Activated CD4-positive, alpha-beta T cell treated with anti-CD3 and anti-CD28 coated beads, Interleukin-2, amount 50 U/mL, for 4 hours (primary cell): ENCODE measurements around the gene TMEM54.

ENCODE experiments used
- DNase-seq, 2 experiments: peaks; one replicate each; pipeline ENCODE4 v3.0.0-alpha.2; 2020

TMEM54 gene

DNA sequence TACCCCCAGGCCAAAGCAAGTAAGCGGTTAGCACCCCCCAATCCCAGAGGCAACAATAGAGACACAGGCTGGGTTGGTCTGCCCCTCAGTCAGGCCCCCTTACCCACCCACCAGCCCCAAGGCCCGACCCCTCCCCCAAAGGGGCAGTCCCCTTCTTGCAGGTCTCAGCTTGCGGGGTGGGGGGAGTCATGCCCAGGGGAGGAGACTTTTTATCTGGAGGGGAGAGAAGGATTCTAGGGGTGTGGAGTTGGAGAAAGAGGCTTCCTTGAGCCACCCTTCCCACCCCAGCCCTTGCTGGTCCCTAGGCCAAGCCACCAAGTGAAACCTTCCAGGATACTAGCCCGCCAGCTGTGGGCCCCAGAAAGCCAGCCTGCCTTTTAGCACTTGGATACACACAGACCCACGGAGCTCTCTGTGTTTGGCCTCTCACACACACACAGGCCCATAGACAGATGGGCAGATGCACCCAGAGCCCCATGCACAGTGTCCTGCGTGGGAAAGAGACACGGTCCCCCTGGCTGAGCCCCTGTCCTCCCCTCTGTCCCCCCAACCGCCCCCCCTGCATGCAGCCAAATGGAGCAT, 7.1 kb downstream of the TMEM54 start:
- DNase-seq: no peak

DNA sequence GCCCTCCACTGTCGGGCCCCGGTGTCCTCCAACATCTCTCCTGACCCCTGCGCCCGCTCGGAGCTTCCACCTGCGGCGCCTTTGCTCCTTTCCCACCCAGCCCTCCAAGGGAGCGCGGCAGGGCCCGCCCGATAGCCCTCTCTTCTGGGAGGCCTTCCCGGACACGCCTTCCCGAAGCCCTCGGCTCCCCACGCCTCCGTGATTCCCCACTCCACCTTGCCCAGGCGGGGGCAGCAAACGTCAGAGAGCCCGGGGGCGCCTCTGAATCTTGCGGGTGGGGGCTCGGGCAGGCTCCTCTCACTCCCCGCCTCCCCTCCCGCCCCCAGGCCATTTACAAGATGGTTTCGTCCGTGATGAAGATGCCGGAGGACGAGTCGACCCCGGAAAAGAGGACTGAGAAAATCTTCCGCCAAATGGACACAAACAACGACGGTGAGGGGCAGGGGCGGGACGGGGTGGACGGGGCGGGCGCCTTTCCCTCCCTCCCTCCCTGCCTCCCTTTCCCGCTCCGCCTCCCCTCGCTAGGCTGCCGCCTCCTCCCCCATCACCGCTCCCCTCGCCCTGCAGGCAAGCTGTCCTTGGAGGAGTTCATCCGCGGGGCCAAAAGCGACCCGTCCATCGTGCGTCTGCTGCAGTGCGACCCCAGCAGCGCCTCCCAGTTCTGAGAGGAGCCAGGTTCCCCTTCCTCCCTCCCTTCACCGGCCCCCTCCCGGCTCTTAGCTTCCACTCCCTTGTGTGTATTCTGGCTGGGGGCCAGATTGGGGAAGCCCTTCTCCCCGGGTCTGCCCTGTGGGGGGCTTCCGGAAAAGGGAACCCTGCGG, 7.8 kb downstream of the TMEM54 start:
- DNase-seq: peak in 1 of 2 experiments; percentile 19

DNA sequence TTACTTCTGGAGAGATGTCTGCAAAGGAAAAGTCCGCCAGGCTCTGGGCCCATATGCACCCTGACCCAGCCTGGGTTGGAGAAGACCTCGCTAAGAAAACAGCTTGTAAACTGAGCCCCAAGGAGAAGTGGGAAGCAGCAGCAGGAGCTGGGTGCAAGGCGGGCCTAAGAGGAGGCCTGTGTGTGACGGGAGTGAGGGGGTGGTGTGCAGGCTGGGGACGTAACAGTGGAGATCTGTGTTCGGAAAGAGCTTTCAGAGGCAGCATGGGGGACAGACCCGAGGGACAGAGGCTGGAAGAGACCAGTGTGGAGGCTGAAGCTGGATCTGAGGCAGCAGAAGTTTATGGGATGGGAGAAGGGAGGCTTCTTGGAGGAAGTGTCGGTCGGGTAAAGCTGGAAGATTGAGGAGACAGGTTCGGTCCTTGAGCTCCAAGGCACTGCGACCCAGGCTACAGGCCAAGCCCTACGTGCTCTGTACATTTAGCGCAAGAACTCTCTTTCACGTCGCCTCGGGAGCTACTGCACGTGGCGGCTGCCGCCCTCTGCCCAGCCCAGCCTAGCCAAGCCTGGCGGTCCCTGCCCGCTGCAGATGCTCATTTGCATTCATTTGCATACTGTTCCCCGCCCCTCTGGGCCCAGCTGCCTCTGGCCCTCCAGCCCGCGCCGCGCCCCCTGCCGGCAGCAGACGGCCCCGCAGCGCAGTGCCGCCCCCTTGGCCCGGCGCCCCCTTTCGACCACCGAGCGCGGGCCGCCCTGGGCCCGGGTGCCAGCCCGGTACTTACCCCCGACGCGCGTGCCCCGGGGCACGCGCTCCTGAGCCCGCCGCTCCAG, 8.6 kb downstream of the TMEM54 start:
- DNase-seq: no peak

DNA sequence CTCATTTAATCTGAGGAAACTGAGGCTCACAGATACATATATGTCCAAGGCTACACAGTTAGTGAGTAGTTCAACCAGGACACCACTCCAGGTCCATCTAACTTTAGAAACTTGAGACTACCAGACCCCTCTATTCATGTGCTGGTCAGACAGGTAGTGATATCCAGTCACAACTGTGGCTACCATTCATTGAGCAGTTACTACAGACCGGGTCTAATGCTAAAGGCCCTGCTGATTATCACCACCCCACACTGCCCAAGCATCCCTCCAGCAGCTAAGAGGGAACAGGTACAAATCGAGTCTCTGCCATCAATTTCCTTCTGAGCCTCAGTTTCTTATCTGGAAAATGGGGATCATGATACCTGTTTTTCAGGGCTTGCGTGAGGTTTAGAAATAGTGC, 9.6 kb downstream of the TMEM54 start:
- no peak for DNase-seq

DNA sequence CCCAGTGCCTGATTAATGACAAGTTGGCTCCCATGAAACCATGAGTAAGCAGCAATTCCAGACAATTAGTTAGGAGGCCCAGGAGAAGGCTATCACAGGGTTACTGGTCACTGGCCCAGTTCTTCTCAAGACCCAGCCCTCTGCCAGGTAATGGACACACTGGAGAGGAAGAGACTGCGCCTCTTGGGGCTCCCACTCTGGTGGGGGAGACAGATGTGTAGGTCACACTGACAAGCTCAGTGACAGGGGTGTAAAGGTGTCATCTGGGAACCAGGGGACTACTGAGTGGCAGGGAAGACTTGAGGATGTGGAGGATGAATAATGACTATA, 10.0 kb downstream of the TMEM54 start:
- DNase-seq: no peak

DNA sequence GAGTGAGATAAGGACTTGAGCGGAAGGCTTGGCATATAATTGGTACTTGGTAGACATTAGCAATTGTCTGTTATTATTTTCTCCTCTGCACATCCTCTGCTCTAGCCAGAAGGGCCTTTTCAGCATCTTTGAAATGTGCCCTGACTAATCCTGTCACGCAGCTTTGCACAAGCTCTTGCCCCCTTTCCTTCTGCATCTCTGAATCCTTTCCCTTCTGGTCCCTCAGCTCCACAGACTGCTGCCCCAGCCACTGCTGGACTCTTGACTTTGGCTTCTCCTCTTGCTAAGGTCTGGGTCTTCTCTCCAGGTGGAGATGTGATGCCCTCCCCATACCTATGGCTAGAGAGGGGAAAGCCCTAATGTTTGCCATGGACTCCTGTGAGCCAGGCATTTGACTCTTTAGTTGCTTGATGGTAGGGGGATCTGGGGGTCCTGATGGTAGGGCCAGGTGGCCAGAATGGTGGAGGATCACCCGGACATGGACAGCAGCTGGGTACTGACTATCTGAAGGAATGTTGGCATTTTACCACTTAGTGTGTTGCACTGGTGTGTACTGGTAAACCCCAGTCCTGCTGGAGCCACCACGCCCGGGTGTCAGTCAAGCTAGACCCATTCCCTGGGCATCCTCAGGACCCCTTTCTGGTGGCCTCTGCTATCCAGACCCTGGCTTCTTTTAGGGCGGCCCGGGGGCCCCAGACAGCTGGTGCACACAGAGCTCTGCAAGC, 10.5 kb downstream of the TMEM54 start:
- DNase-seq: no peak

DNA sequence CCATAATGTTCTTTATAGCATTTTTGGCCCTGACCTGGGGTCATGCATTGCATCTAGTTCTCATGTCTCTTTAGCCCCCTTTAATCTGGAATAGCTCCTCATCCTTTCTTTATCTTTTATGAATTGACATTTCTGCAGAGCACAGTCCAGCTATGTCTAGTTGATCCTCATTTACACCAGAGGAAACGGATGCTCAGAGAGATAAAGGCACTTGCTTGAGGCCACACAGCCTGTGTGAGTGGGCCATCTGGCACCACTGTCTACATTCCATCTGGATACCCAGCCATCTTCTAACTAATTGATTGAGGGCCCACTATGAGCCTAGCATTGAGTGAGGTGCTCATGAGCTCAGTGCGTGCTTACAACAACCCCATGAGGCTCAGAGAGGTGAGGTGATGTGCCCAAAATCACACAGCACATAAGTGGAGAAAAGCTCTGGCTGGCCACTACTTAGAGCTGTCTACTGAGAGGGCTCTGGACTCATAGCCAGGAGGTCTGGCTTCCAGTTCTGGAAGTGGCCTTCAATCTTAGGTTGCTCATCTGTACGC, 11.4 kb downstream of the TMEM54 start:
- DNase-seq: no peak

DNA sequence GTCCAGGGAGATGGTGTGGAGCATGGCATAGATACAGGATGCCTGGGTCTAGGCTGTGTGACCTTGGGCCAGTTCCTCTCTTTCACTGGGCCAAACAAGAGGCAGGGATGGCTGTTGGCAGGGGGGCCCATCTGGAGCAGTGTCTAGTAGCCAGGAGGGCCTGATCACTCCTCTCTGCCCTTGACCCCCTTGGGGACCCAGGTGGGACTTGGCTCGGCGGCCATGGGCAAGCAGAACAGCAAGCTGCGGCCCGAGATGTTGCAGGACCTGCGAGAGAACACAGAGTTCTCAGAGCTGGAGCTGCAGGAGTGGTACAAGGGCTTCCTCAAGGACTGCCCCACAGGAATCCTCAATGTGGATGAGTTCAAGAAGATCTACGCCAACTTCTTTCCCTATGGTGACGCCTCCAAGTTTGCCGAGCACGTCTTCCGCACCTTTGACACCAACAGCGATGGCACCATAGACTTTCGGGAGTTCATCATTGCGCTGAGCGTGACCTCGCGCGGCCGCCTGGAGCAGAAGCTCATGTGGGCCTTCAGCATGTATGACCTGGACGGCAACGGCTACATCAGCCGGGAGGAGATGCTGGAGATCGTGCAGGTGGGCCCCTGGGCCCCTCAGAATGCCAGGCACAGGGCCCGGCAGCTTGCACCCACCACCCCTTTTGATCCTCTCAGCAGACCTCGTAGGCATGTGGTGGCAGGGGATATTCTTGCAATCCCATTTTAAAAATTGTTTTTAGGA, 12.3 kb downstream of the TMEM54 start:
- no peak for DNase-seq

DNA sequence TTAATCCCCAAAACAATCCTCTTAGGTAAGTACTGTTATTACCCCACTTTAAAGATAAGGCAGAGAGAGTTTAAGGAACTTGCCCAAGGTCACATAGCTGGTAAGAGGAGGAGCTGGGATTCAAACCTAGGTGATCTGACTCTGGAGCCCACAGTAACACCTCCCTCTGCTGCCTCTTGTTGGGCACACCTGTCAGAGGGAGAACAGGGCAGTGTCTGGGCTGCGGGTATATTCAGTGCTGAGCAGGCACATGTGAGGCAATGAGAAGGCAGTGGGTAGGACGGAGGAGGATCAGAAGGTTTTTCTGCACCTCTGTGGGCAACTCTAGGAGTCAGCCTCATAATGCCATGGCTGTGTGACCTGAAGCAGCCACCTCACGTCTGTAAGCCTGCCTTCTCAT, 13.1 kb downstream of the TMEM54 start:
- no peak for DNase-seq

DNA sequence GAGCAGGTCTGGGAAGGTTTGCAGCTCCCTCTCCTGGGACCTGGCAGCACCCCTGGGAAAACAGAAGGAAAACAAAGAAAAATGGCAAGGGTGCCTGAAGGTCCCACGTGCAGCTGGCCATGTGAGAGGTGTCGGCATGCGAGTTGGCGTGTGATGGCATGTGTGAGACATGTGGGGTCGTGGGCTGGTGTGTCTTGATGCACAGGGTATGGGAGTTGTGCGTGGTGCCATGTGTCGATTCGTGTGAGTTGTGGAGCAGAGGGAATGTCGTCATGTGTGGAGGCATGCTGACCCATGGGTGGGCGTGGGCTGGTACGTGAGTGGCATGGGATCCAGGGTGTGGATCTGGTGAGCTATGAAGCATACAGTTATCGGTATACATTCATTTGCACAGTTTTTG, 13.6 kb downstream of the TMEM54 start:
- no peak for DNase-seq

DNA sequence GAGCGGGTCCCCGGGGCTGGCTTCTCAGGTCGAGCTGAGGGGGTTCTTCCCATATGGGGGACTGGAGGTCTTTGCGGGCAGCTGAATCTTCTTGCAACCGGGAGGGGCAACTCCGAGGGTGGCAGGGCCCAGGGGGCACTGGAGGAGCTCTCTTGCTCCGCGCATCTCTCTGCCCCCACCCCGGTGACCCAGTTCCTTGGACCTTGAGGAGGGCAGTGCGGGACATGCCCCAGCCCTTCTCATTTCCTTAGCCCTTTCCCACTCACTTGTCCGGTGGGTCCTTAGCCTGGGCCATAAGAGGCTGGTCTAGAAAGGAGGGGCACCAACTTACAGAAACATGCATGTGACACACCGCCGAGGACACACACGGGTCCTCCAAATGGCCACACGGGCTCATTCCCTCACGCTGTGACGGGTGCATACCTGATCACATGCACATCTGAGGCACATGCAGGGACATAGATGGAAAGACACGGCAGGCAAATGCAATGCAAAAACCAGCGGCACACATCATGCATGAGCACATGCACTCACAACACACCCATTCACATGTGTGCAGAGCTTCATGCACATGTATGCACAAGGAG, 14.3 kb downstream of the TMEM54 start:
- no peak for DNase-seq

DNA sequence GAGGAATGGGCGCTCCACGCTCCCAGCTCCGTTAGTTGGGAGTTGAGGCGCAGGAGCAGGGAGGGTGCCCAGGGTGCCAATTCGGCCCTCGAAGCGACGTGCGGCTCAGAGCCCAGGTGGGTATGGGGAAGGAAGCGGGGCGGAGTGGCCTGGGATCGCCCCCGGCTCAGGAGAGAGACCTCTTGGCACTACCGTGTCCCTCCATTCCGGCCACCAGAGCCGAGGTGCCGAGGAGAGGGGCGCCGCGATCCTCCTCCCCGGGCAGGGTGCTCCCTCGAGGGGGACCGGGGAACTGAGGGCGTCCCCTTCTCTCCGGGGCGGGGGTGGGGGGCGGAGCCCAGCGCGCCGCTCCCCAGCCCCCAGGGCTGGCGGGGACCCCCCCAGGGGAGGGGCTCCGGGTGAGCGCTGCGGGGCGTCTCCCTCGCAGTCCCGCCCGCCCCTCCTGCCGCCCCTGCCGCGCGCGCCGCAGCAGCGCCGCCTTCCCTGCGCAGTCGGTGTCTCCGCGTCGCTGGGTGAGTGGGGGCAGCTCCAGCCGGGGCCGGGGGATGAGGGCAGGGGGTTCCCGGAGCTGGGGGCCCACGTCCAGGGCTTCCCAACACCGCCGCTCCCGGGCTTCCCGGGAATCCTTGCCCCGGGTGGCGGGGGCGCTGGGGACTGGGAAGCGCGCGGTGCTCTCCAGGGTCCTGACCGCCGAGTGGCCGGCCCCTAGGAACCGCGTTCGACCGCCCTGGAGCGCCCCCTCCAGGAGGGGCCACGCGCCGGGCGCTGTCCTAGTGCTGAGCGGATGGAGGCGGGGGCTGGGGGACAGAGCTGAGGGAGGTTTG, 15.0 kb downstream of the TMEM54 start, which contains the start of gene HPCA:
TSS of gene HPCA (plus strand) at position 488 of the 824 bp plus-strand sequence. CDS start 2,408 bp downstream, outside the sequence.
- DNase-seq: no peak

DNA sequence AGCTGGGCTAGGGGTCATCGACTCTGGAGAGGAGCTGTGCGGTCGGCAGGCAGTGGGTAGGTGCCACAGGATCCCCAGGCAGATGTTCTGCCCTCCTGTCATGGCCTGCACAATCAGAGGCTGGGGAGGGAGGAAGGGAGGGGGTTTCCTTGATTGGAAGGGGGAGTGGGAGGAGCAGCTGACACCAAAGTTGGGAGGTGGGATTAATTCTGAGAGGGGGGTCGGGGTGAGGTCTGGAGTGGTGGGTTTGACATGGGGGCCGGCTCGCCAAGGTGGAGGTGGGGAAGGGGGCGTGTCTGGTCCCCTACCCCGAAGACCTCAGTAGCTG, 15.5 kb downstream of the TMEM54 start:
- no peak for DNase-seq

DNA sequence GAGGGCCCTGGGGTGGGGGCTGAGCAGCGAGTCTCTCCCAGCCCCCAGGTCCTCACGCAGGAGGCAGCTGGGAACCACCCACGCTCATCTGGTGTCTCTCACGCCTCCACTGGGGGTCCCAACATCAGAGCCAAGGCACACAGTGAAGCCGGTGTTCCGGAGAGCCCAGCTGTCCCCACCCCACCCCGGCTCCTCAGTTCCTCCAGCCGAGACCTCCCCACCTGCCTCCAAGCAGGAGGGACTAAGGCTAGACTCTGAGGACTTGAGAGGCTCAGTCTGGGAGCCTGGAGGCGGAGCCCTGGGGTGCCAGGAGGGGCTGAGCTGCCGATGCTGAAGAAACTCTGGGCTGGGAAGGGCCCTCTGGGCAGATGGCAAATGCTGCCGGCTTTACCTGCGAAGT, 16.5 kb downstream of the TMEM54 start:
- no peak for DNase-seq

DNA sequence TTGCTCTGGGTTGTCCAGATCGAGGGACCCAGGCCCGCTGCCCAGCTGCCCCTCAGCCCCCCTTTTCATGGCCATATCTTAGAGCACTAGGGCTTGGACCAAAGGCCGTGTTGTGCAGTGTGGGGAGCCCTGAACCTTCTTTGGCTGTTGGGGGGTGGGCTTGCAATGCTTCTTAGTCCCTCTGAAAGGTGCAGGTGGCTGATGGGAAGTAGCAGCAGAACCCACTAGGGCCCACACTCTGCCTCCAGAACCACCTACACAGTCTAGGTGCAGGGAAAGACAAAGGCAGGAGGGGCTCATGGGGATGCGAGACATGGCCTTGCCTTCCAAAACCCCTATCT, 17.2 kb downstream of the TMEM54 start:
- no peak for DNase-seq

DNA sequence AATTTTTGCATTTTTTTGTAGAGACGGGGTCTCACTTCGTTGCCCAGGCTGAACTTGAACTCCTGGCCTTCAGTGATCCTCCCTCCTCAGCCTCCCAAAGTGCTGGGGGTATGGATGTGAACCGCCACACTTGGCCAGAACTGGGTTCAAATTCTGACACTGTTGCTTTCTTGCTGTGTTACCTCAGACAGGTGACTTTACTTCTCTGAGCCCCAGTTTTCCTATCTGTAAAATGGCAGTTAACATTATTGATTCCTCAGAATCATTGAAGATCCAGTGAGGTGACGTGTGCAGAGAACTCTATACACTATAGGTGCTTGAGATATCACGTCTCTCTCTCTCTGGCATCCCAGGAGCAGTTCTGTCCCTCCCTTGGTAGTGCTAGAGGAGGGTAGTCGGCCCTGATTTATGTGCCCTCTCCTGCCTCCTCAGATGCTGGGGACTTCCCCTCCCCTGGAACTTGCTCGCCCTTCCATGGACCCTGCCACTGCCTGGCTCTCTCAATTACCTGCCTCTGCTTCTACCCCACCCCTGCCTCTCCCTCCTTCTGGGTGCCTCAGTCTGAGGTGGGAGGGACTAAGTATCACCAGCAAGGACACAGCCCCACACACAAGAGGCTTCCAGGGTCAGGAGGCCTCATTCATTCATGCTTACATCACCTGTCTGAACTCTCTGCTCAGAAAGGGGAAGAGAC, 17.7 kb downstream of the TMEM54 start:
- no peak for DNase-seq

DNA sequence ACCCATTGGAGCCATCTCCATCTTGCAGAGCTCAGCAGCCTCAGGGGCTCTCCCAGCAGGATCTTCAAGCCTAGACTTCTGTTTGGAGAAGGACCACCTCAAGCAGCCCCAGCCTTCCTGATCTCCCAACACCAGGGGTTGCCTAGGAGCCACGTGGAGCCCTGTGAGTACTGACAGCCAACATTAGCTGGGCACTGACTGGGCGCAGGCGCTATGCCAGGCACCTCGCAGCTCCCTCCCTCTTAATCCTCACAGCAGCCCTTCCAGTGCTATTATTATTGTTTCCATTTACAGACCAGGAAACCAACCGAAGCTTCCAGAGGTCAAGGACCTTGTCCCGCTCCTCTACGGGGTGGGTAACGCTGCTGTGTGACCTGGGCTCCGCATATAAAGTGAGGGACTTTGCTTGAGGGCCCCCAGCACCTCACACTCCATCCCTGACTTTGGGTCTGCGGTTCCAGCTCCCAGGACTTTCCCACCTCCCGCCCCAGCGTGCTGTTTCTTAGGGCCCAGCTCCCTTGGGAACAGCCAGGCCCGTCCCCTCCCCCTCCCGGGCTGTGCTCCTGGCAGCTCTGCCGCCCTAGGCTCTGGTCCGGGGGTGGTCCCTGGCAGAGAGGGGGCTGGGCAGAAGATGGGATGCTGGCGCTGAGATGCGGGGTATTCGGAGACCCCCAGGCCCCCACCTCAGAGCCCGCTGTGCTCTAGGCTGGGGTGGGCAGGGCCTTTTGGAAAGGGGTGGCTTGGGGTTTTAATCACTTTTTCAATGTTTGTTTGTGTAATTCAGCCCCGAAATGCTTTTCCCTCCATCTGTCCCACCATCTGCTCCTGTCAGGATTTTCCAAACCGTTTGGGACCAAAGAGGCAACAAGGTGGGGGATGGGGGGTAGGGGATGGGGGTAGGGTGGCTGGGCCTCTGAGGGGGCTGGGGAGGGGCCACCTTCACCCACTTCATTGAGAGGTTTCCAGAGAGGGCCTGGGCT, 19.0 kb downstream of the TMEM54 start:
- no peak for DNase-seq

DNA sequence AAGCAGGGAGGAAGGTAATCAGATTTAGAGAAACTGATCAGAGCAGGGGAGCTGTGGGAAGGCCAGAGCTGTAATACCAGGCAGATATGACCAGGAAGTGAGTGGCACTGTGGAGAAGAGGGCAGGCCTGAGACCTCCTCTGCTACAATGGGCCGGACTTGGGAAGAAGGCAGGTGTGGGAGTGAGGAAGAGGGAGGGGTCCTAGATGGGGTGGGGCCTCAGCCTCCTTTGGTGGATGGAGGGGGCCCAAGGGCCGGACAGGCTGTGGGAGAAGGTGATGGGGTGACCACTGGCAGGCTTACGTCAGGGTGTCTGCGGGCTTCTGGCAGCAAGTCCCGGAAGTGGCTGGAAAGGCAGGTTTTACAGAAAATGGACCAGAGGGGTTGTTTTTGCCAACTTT, 19.9 kb downstream of the TMEM54 start:
- no peak for DNase-seq

DNA sequence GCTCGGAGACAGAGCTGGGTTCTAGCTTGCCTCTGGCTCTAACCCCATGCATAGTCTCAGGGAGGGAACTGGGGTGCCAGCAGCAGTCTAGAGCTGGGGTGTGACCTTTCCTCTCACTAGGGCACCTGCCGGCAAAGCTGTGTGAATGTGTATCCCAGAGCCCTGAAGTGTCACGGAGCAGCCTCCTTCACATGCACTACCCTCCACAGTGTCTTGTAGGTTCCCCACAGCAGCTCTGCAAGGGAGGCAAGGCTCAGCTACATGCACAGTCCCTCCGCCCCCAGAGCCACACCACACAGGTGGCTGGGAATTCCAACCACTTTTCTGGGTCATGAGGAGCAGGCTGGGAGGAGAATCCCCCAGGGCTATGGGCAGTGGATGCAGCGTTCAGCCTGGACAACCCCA, 22.6 kb downstream of the TMEM54 start:
- DNase-seq: no peak
